ENCODE results near the gene HYCC1. TPM values are rescaled to one million over a fixed set of nuclear protein-coding genes. Genes with fewer than 3 reads are reported as not detected.

Gene HYCC1
- 120 and 126 TPM in 2 replicates for total RNA-seq (2021)
- long read RNA-seq, full-length matches to known transcripts, result 106 of 222 reads
- long read RNA-seq, partial matches to known transcripts, result 13 of 222 reads
- long read RNA-seq, other reads (novel, unspliced or antisense), result 103 of 222 reads

GRCh38 chr7:23013715-23014649 lies at the start of gene HYCC1:
TSS of gene HYCC1 (minus strand) at chr7:23014130. CDS start at chr7:22991111, 23,019 bp downstream.
- Histone ChIP-seq H3K79me1 (ENCODE audit: insufficient read depth, low read depth, low read length, poor library complexity, severe bottlenecking) (peaks cover 3% of the 10 kb centered on the region), H3K4me1 (ENCODE audit: insufficient read depth, low read length) (peaks cover 9% of the 10 kb centered on the region; the same call in 1 of the 2 replicates), H3K27ac (ENCODE audit: insufficient read length, low read depth, low read length) (no peak within 1 kb of the TSS), H2BK120ac (ENCODE audit: low read depth, low read length, poor library complexity, severe bottlenecking) (no peak within 1 kb of the TSS), H3K4ac (ENCODE audit: low read depth, low read length) (no peak within 1 kb of the TSS), H3K23ac (ENCODE audit: insufficient read length, low read depth, low read length) (no peak within 1 kb of the TSS), H3K4me2 (ENCODE audit: insufficient read depth, insufficient read length, low read length) (peak within 1 kb of the TSS; percentile 98), H4K91ac (ENCODE audit: insufficient read length, low read depth, low read length) (no peak within 1 kb of the TSS), H3K79me2 (ENCODE audit: insufficient read depth, low read length) (peaks cover 14% of the 10 kb centered on the region; the same call in 1 of the 2 replicates), H3K9me3 (ENCODE audit: control insufficient read depth, low read depth, low read length) (no peaks in the 10 kb centered on the region), H3K23me2 (ENCODE audit: insufficient read length, low read depth, low read length, poor library complexity, severe bottlenecking) (peaks cover 5% of the 10 kb centered on the region), H3T11ph (ENCODE audit: low read length) (no peak within 1 kb of the TSS), H3K27me3 (ENCODE audit: insufficient read depth, low read length) (no peaks in the 10 kb centered on the region), H3K18ac (ENCODE audit: insufficient read length, low read depth, low read length) (no peak within 1 kb of the TSS), H4K20me1 (ENCODE audit: control insufficient read depth, insufficient read depth, insufficient read length) (no peaks in the 10 kb centered on the region), H2BK5ac (ENCODE audit: insufficient read length, low read length) (no peak within 1 kb of the TSS), H2AK5ac (ENCODE audit: insufficient read length, low read length) (no peak within 1 kb of the TSS), H4K8ac (replicated peaks; ENCODE audit: insufficient read length, low read depth, low read length) (no peak within 1 kb of the TSS), H2BK20ac (ENCODE audit: low read depth, low read length, poor library complexity, severe bottlenecking) (no peak within 1 kb of the TSS), H2BK15ac (ENCODE audit: low read depth, low read length) (no peak within 1 kb of the TSS), H3K56ac (ENCODE audit: insufficient read length, low read depth, low read length) (no peak within 1 kb of the TSS), H2BK12ac (ENCODE audit: insufficient read length, low read depth, low read length) (no peak within 1 kb of the TSS), H4K5ac (ENCODE audit: insufficient read length, low read depth, low read length) (no peak within 1 kb of the TSS), H3K14ac (ENCODE audit: insufficient read depth, low read length) (peak within 1 kb of the TSS; percentile 64), H2AFZ (ENCODE audit: low read length) (no peak within 1 kb of the TSS), H3K9ac (ENCODE audit: extremely low read depth, insufficient read length, low read length) (peak within 1 kb of the TSS; percentile 86)
- Mint-ChIP-seq H3K4me3 (peak within 1 kb of the TSS in 1 of 2 experiments; percentile 93; a peak in 3 of 5 replicates), H3K27me3 (ENCODE audit: low read depth) (no peaks in the 10 kb centered on the region), H3K9me3 (no peaks in the 10 kb centered on the region), H3K36me3 (ENCODE audit: insufficient read depth in 1 of 3, low read depth in 3 of 3) (no peaks in the 10 kb centered on the region), H3K27ac (peak within 1 kb of the TSS in 2 of 3 experiments; percentile 13 to 18; a peak in 3 of 7 replicates), H3K4me1 (peaks cover 22 to 24% of the 10 kb centered on the region in 2 experiments)
- TF ChIP-seq CTCF (conservative IDR thresholded peaks at IDR 0.05), result peak; percentile 56
- no CpG with 5 or more reads among the region's 61 CpGs for WGBS (ENCODE audit: extremely low coverage, insufficient read length, low lambda C conversion rate)
- peak; percentile 99 for DNase-seq

Data from H9 (cell line).